A673 (cell line): Measurements from ENCODE around the gene NKX1-1. TPM values are rescaled to one million over a fixed set of nuclear protein-coding genes. Genes with fewer than 3 reads are reported as not detected.

Source experiments
- BruUV-seq: library from RNA; stranded (reverse); fragments of 400-500 nt; replicated peaks from 2 replicates; lab custom pipeline; 2021; lab: Mats Ljungman, UMichigan
- CTCF ChIA-PET: fragments of 300-600 bp; sonication (Branson Sonifier 250); formaldehyde crosslinking; loops from one replicate; lab custom pipeline; 2022; ENCODE audit warnings: antibody characterized with exemption; lab: Charles Lee
- POLR2A ChIA-PET: fragments of 300-600 bp; sonication (Branson Sonifier 250); formaldehyde crosslinking; loops from one replicate; lab custom pipeline; 2022; ENCODE audit warnings: antibody characterized with exemption; ENCODE audit not compliant: low non-redundant PET; lab: Charles Lee
- DNase-seq: peaks from one replicate; pipeline ENCODE4 v3.0.0-alpha.2; 2015; ENCODE audit warnings: low spot score
- H3K27ac ChIP-seq: fragments of 200-600 bp; sonication (generic); 2 replicates; pipeline ENCODE4 v1.5.1; 2016; ENCODE audit warnings: mixed run types, low read depth, mild to moderate bottlenecking, mixed read lengths, antibody characterized with exemption, low read length; ENCODE audit not compliant: poor library complexity, severe bottlenecking
- H3K27me3 ChIP-seq: fragments of 200-600 bp; sonication (generic); replicated peaks from 2 replicates; pipeline ENCODE4 v1.6.1; 2017; ENCODE audit warnings: mixed run types, low read depth, mild to moderate bottlenecking, mixed read lengths, antibody characterized with exemption, low read length; ENCODE audit not compliant: insufficient read depth, poor library complexity
- H3K36me3 ChIP-seq: fragments of 200-600 bp; sonication (generic); 2 replicates; pipeline ENCODE4 v1.6.1; 2016; ENCODE audit warnings: mixed run types, mild to moderate bottlenecking, mixed read lengths, antibody characterized with exemption, low read length; ENCODE audit not compliant: insufficient read depth, poor library complexity, severe bottlenecking
- H3K4me1 ChIP-seq: fragments of 200-600 bp; sonication (generic); 2 replicates; pipeline ENCODE4 v1.6.1; 2017; ENCODE audit warnings: mixed run types, mild to moderate bottlenecking, mixed read lengths, antibody characterized with exemption, low read length; ENCODE audit not compliant: insufficient read depth, poor library complexity, severe bottlenecking
- H3K4me3 ChIP-seq: fragments of 200-600 bp; sonication (generic); 2 replicates; pipeline ENCODE4 v1.5.1; 2016; ENCODE audit warnings: low read depth, mixed run types, mild to moderate bottlenecking, mixed read lengths, low read length; ENCODE audit not compliant: poor library complexity, severe bottlenecking
- H3K9me3 ChIP-seq: fragments of 200-600 bp; sonication (generic); 2 replicates; pipeline ENCODE4 v1.6.1; 2016; ENCODE audit warnings: mixed run types, low read depth, mild to moderate bottlenecking, mixed read lengths, antibody characterized with exemption, low read length; ENCODE audit not compliant: poor library complexity, severe bottlenecking
- CTCF ChIP-seq: fragments of 300-800, 200-600 bp; sonication (generic); conservative IDR thresholded peaks from 2 replicates; pipeline ENCODE4 v1.5.1; 2017; ENCODE audit warnings: low read depth, mild to moderate bottlenecking, antibody characterized with exemption, low read length, moderate library complexity, mixed read lengths
- EZH2 ChIP-seq: fragments of 200-600 bp; sonication (generic); IDR thresholded peaks from 2 replicates; pipeline ENCODE4 v1.6.1; 2017; ENCODE audit warnings: borderline replicate concordance, low read depth, mild to moderate bottlenecking, mixed read lengths, antibody characterized with exemption, low read length; ENCODE audit not compliant: poor library complexity, severe bottlenecking
- intact Hi-C: fragments of 100-400 bp; cut with micrococcal nuclease; formaldehyde crosslinking; loops from one replicate; pipeline ENCODE4 v1.10.0; 2022; ENCODE audit not compliant: unreplicated experiment
- total RNA-seq: library from RNA; stranded (reverse); gene quantifications from 2 replicates; pipeline ENCODE4 v1.2.3, GENCODE V29; 2021

The NKX1-1 gene
- total RNA-seq, 1 experiment from 2014 or later: not detected

GRCh38 chr4:1358421-1359143 is 47.7 kb downstream of the NKX1-1 start:
- CTCF ChIA-PET: no interaction called here
- Histone ChIP-seq H3K36me3 (no peaks in the 10 kb centered on the region), H3K4me1 (no peaks in the 10 kb centered on the region)

GRCh38 chr4:1357356-1358248 is 48.6 kb downstream of the NKX1-1 start:
- H3K36me3 ChIP-seq: peaks cover 4% of the 10 kb centered on the region
- BruUV-seq: no TSS peak
- no peaks in the 10 kb centered on the region for H3K4me1 ChIP-seq
- TF ChIP-seq EZH2: no peak
- no peak for TF ChIP-seq CTCF
- no peak for DNase-seq
- no peaks in the 10 kb centered on the region for H3K9me3 ChIP-seq
- ChIA-PET POLR2A (no interaction called here), CTCF (no interaction called here)
- intact Hi-C loops: loop anchor here (2.0 to 5.0 kb wide), 2 partner anchors 155 to 270 kb away; no protein-coding TSS in a partner anchor
- H3K4me3 ChIP-seq: no peak overlapping the region
- no peak overlapping the region for H3K27ac ChIP-seq
- H3K27me3 ChIP-seq: no peaks in the 10 kb centered on the region

More at GRCh38 chr4:1358421-1359143, 47.7 kb downstream of the NKX1-1 start:
- intact Hi-C loops: loop anchor here (5.0 kb wide), 1 partner anchor 269 kb away; no protein-coding TSS in a partner anchor
- no peaks in the 10 kb centered on the region for H3K9me3 ChIP-seq
- no peaks in the 10 kb centered on the region for H3K27me3 ChIP-seq
- H3K27ac ChIP-seq: no peak overlapping the region
- no TSS peak for BruUV-seq
- no peak for TF ChIP-seq CTCF
- no peak for TF ChIP-seq EZH2
- POLR2A ChIA-PET: no interaction called here
- H3K4me3 ChIP-seq: no peak overlapping the region
- no peak for DNase-seq

GRCh38 chr4:1356181-1356998 is 49.9 kb downstream of the NKX1-1 start:
- Histone ChIP-seq H3K4me1 (no peaks in the 10 kb centered on the region), H3K27me3 (no peaks in the 10 kb centered on the region), H3K36me3 (peaks cover 9% of the 10 kb centered on the region), H3K9me3 (no peaks in the 10 kb centered on the region), H3K4me3 (no peak overlapping the region), H3K27ac (no peak overlapping the region)
- BruUV-seq: no TSS peak
- peak; percentile 85 for TF ChIP-seq CTCF
- no peak for TF ChIP-seq EZH2
- POLR2A ChIA-PET: no interaction called here
- peak; percentile 56 for DNase-seq
- intact Hi-C loops: loop anchor here (2.0 to 5.0 kb wide), 2 partner anchors 156 to 271 kb away; no protein-coding TSS in a partner anchor
- CTCF ChIA-PET: interaction anchor here (0.7 to 1.1 kb wide), 4 partner anchors 9 to 358 kb away, joined by 3 to 4 read pairs (median 3); no protein-coding TSS in a partner anchor
